Neural crest cell (in vitro differentiated cells): ENCODE results near the gene SIAH3. TPM values are rescaled to one million over a fixed set of nuclear protein-coding genes. Genes with fewer than 3 reads are reported as not detected.
"Not testable (repeated sequence)": the region's sequence is repeated elsewhere in the genome, so short reads cannot be mapped to it uniquely, and the experiment has no call there.

Experiments used
- DNase-seq: peaks from one replicate; pipeline ENCODE4 v3.0.0; 2021; ENCODE audit warnings: low read depth, mixed read lengths, low spot score
- H3K27ac Mint-ChIP-seq: one replicate; pipeline ENCODE4 v1.8.0; 2021; ENCODE audit warnings: mild to moderate bottlenecking, mixed read lengths; ENCODE audit not compliant: unreplicated experiment
- H3K27me3 Mint-ChIP-seq: 2 replicates; pipeline ENCODE4 v1.8.0; 2021; ENCODE audit warnings: low read depth, mild to moderate bottlenecking, mixed read lengths
- H3K36me3 Mint-ChIP-seq: 2 replicates; pipeline ENCODE4 v1.8.0; 2021; ENCODE audit warnings: low read depth, mild to moderate bottlenecking, mixed read lengths
- H3K4me1 Mint-ChIP-seq: 2 replicates; pipeline ENCODE4 v1.8.0; 2021; ENCODE audit warnings: mixed read lengths
- H3K4me3 Mint-ChIP-seq: one replicate; pipeline ENCODE4 v1.8.0; 2021; ENCODE audit warnings: mild to moderate bottlenecking, mixed read lengths
- H3K9me3 Mint-ChIP-seq: 2 replicates; pipeline ENCODE4 v1.8.0; 2021; ENCODE audit warnings: mixed read lengths
- total RNA-seq: library from RNA; stranded (reverse); gene quantifications from 2 replicates; pipeline ENCODE4 v1.2.1, GENCODE V29; 2021
- TF ChIP-seq, protein P1 (sequence below): fragments of 200-600 bp; sonication (generic); conservative IDR thresholded peaks from 2 replicates; pipeline ENCODE4 v1.5.0; 2021; ENCODE audit warnings: antibody characterized with exemption, mild to moderate bottlenecking

The SIAH3 gene
- total RNA-seq, 1 donor from 2014 or later, result 0.42 TPM

GRCh38 chr13:45765464-45765863 lies 86.1 kb downstream of the SIAH3 start:
- Mint-ChIP-seq H3K9me3 (peaks cover 4% of the 10 kb centered on the region), H3K36me3 (no peaks in the 10 kb centered on the region), H3K27ac (no peak overlapping the region), H3K4me1 (peaks cover 19% of the 10 kb centered on the region), H3K27me3 (no peaks in the 10 kb centered on the region), H3K4me3 (no peak overlapping the region)
- TF ChIP-seq, protein P1, sequence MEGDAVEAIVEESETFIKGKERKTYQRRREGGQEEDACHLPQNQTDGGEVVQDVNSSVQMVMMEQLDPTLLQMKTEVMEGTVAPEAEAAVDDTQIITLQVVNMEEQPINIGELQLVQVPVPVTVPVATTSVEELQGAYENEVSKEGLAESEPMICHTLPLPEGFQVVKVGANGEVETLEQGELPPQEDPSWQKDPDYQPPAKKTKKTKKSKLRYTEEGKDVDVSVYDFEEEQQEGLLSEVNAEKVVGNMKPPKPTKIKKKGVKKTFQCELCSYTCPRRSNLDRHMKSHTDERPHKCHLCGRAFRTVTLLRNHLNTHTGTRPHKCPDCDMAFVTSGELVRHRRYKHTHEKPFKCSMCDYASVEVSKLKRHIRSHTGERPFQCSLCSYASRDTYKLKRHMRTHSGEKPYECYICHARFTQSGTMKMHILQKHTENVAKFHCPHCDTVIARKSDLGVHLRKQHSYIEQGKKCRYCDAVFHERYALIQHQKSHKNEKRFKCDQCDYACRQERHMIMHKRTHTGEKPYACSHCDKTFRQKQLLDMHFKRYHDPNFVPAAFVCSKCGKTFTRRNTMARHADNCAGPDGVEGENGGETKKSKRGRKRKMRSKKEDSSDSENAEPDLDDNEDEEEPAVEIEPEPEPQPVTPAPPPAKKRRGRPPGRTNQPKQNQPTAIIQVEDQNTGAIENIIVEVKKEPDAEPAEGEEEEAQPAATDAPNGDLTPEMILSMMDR, result no peak
- DNase-seq, result no peak

GRCh38 chr13:45763419-45763818 lies 88.1 kb downstream of the SIAH3 start:
- peaks cover 8% of the 10 kb centered on the region for H3K9me3 Mint-ChIP-seq
- no peaks in the 10 kb centered on the region for H3K27me3 Mint-ChIP-seq
- H3K27ac Mint-ChIP-seq, result no peak overlapping the region
- H3K4me3 Mint-ChIP-seq, result no peak overlapping the region
- TF ChIP-seq, protein P1, result no peak
- DNase-seq, result no peak
- H3K4me1 Mint-ChIP-seq, result peaks cover 4% of the 10 kb centered on the region
- H3K36me3 Mint-ChIP-seq, result no peaks in the 10 kb centered on the region

DNA sequence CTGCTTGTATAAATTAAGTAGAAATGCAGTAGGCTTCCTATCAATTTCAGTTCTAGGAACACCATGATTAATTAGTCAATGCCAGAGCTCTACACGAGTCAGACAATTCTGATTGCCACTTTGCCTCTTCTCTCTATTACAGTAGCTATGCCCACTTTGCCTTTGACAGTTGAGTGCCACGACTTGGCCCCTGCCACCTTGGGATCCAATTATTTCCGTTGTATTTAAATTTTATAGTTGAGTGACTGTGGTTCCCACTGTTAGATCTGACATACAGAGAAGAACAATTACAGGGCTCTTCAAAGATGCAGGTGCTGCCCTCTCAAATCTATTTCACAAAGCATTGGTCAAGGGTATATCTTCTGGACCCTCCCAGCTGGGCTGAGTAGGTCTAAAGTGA lies 94.0 kb downstream of the SIAH3 start:
- H3K9me3 Mint-ChIP-seq, result peaks cover 20% of the 10 kb centered on the region
- H3K4me3 Mint-ChIP-seq, H3K27ac Mint-ChIP-seq: not testable (repeated sequence)

GRCh38 chr13:45756498-45756897 lies 95.1 kb downstream of the SIAH3 start:
- not testable (repeated sequence) for H3K36me3 Mint-ChIP-seq

More for the DNA sequence above, 94.0 kb downstream of the SIAH3 start:
- H3K27me3 Mint-ChIP-seq, H3K4me1 Mint-ChIP-seq, H3K36me3 Mint-ChIP-seq, DNase-seq: not testable (repeated sequence)

DNA sequence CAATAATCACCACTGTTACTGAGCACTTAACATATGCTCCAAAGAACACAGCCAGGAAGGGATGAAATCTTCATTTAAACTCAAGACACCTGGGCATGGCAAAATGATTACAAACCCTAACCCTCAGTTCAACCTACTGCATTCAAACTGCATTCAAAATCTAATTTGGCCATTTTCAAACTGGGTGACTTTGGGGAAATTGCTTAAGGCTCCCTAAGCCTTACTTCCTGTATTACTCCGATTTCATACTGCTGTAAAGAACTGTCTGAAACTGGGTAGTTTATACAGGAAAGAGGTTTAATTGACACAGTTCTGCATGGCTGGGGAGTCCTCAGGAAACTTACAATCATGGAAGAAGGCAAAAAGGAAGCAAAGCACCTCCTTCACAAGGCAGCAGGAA lies 99.0 kb downstream of the SIAH3 start:
- no peaks in the 10 kb centered on the region for H3K27me3 Mint-ChIP-seq
- TF ChIP-seq, protein P1, result no peak

More at GRCh38 chr13:45756498-45756897, 95.1 kb downstream of the SIAH3 start:
- not testable (repeated sequence) for DNase-seq, H3K4me1 Mint-ChIP-seq, H3K27me3 Mint-ChIP-seq, H3K4me3 Mint-ChIP-seq, H3K27ac Mint-ChIP-seq
- peaks cover 20% of the 10 kb centered on the region for H3K9me3 Mint-ChIP-seq

GRCh38 chr13:45751885-45752284 lies 99.7 kb downstream of the SIAH3 start:
- Mint-ChIP-seq H3K27me3 (no peaks in the 10 kb centered on the region), H3K27ac (no peak overlapping the region), H3K4me3 (no peak overlapping the region), H3K36me3 (no peaks in the 10 kb centered on the region), H3K9me3 (peaks cover 5% of the 10 kb centered on the region), H3K4me1 (no peaks in the 10 kb centered on the region)
- TF ChIP-seq, protein P1, result no peak
- DNase-seq, result no peak

More for the DNA sequence above, 99.0 kb downstream of the SIAH3 start:
- H3K36me3 Mint-ChIP-seq, result peaks cover under 1% of the 10 kb centered on the region
- H3K9me3 Mint-ChIP-seq, result peaks cover 6% of the 10 kb centered on the region
- no peak overlapping the region for H3K4me3 Mint-ChIP-seq
- no peak for DNase-seq
- H3K4me1 Mint-ChIP-seq, result no peaks in the 10 kb centered on the region
- no peak overlapping the region for H3K27ac Mint-ChIP-seq

DNA sequence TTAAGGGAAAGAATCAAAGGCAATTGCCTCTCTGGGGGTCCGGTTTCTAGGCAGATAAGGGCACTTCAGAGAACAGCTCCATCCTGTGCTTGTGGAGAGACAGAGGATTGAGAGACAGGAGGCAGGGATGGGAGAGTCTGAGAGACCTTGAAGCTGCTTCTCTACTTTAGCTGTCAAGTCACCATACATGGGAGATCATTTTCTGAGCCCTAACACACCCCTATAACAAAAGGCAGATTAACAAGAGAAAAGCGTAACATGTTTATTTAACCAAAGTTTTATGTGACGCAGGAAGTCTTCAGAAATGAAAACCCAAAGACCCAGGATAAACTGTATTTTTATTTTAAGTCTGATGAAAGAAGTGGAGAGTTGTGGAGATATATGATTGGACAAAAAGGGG lies 101.0 kb downstream of the SIAH3 start:
- no peak for DNase-seq
- TF ChIP-seq, protein P1, result no peak

More for the DNA sequence above, 101.0 kb downstream of the SIAH3 start:
- no peaks in the 10 kb centered on the region for H3K4me1 Mint-ChIP-seq
- no peaks in the 10 kb centered on the region for H3K36me3 Mint-ChIP-seq
- H3K27ac Mint-ChIP-seq, result no peak overlapping the region
- peaks cover 3% of the 10 kb centered on the region for H3K9me3 Mint-ChIP-seq
- H3K27me3 Mint-ChIP-seq, result no peaks in the 10 kb centered on the region
- H3K4me3 Mint-ChIP-seq, result no peak overlapping the region
